Pancreas (tissue), 10 donors: ENCODE data around the gene EFCAB6. TPM values are rescaled to one million over a fixed set of nuclear protein-coding genes. Genes with fewer than 3 reads are reported as not detected.
"Not testable (repeated sequence)": the region's sequence is repeated elsewhere in the genome, so short reads cannot be mapped to it uniquely, and the experiment has no call there.

Experiments
- ATAC-seq, 4 donors: fragments of 200-7000 bp; cut with Tn5 transposase; one replicate each; pipeline versions ENCODE4 v1.8.0 to v1.9.1; 2020; ENCODE audit warnings: mild to moderate bottlenecking in 4 of 4, moderate library complexity in 4 of 4
- DNase-seq, 6 donors: peaks; one replicate each; pipeline ENCODE4 v3.0.0-alpha.2; 2020
- FAIRE-seq: peaks from 2 replicates; lab custom pipeline; 2012; peaks lifted over from hg19 to GRCh38; lab: Jason Lieb, UNC
- H3K27ac ChIP-seq, 4 donors: fragments of 200-600 bp; sonication (generic); 1 replicate in 3 of 4; 2 replicates in 1 of 4; pipeline versions ENCODE4 v1.5.0 to v1.8.0; 2020
- H3K27me3 ChIP-seq, 4 donors: fragments of 200-600 bp; one replicate each; pipeline ENCODE4 v1.8.0; 2021
- H3K36me3 ChIP-seq, 3 donors: fragments of 200-600 bp; sonication (generic) in 1 of 3; one replicate each; pipeline versions ENCODE4 v1.5.0 to v1.8.0; 2020 to 2021
- H3K4me1 ChIP-seq, 3 donors: fragments of 200-600 bp; one replicate each; pipeline ENCODE4 v1.8.0; 2021
- H3K4me3 ChIP-seq, 4 donors: fragments of 200-600 bp; sonication (generic) in 2 of 4; one replicate each; pipeline versions ENCODE4 v1.5.0 to v1.8.0; 2020 to 2021
- H3K9me3 ChIP-seq, 4 donors: fragments of 200-600 bp; one replicate each; pipeline ENCODE4 v1.8.0; 2021
- CTCF ChIP-seq, 4 donors: fragments of 200-600 bp; sonication (generic) in 3 of 4; IDR thresholded peaks; one replicate each; pipeline versions ENCODE4 v1.5.0 to v1.8.0; 2021; ENCODE audit warnings: antibody characterized with exemption in 4 of 4
- WGBS, 2 donors: extraction: QIAGEN DNeasy Blood & Tissue Kit; methylation state at CpG; one replicate each; pipeline ENCODE4 v1.1.7; 2013; 5-methylcytosine and 5-hydroxymethylcytosine counted together
- intact Hi-C, 3 donors: fragments of 100-400 bp; cut with DNase I; formaldehyde crosslinking; loops; one replicate each; pipeline versions ENCODE4 v1.11.1 to v1.14.2; 2022
- polyA plus RNA-seq, 2 donors: library from polyadenylated mRNA; stranded (reverse); fragments of 200-250 nt; gene quantifications; one replicate each; pipeline ENCODE4 v1.2.3, GENCODE V29; 2013
- total RNA-seq, 6 donors: library from RNA; stranded (reverse); fragmentation: NEBNext Ultra II Directional in 4 of 6; extraction: Animal tissue kit (Norgen Biotek cat#: 25700) in 4 of 6; gene quantifications; one replicate each; pipeline versions ENCODE4 v1.2.1 to v1.2.4, GENCODE V29; 2021 to 2023
- donor health status: healthy with polysubstance abuse.
- donor health status: DM: no; HTN: no; CAD: no; lungs with moderate emphysema.
- donor health status: DM: no; HTN: no; CAD: no.
- donor health status: control.
- donor health status: control.
- donor health status: Bipolar disorder and iron deficiency.
- donor health status: DM: yes; HTN: yes; CAD: no.
- donor health status: DM: no; HTN: no; CAD: no.
- donor health status: DM: no; HTN: no; CAD: no.
- donor health status: DM: yes; HTN: yes; CAD: no.

The EFCAB6 gene
- total and polyA plus RNA-seq, 8 donors: 1.6 to 3.4 (median 2.2) TPM

DNA sequence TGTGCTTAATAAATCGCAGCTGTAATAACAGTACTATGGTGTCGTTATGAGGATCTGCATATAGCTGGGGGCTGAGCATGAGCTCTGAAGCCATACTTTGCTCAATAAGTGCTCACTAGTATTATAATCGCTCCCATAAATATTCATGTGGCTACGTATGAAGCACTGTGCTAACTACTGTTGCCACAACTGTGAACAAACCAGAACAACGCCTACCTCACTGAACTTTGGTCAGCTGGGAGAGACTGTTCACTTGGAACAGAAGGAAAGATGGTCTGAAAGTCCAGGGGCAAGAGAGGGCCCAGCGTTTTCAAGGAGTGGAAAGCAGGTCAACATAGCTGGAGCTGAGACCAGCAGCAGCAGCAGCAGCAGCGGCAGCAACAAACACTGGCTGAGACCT, 141.6 kb downstream of the EFCAB6 start:
- FAIRE-seq: no peak
- H3K27ac ChIP-seq: no peak overlapping the region
- intact Hi-C loops: no loop called here
- no peak for ATAC-seq
- no peaks in the 10 kb centered on the region for H3K36me3 ChIP-seq
- no peaks in the 10 kb centered on the region for H3K4me1 ChIP-seq
- no peak for DNase-seq
- H3K4me3 ChIP-seq: no peak overlapping the region
- TF ChIP-seq CTCF (IDR thresholded peaks at IDR 0.05): no peak
- no peaks in the 10 kb centered on the region for H3K9me3 ChIP-seq
- WGBS, 2 donors: 86 to 88% methylated on average over 7 of the region's 7 CpGs
- H3K27me3 ChIP-seq: no peaks in the 10 kb centered on the region

GRCh38 chr22:43669190-43669589, 142.9 kb downstream of the EFCAB6 start:
- H3K9me3 ChIP-seq: no peaks in the 10 kb centered on the region
- ATAC-seq: no peak
- no peak for FAIRE-seq
- no peak overlapping the region for H3K27ac ChIP-seq
- no peaks in the 10 kb centered on the region for H3K36me3 ChIP-seq
- no peak overlapping the region for H3K4me3 ChIP-seq
- H3K27me3 ChIP-seq: no peaks in the 10 kb centered on the region
- TF ChIP-seq CTCF (IDR thresholded peaks at IDR 0.05): no peak
- H3K4me1 ChIP-seq: no peaks in the 10 kb centered on the region
- intact Hi-C loops: no loop called here
- DNase-seq: no peak
- 59 to 94% methylated on average over 1 of the region's 1 CpG for WGBS, 2 donors

- Histone ChIP-seq H3K4me3 (no peak overlapping the region), H3K4me1 (no peaks in the 10 kb centered on the region), H3K27ac (no peak overlapping the region), H3K27me3 (no peaks in the 10 kb centered on the region), H3K9me3 (no peaks in the 10 kb centered on the region), H3K36me3 (no peaks in the 10 kb centered on the region)
- TF ChIP-seq CTCF (IDR thresholded peaks at IDR 0.05): no peak
- intact Hi-C loops: no loop called here
- DNase-seq: no peak
- FAIRE-seq: no peak
- ATAC-seq: no peak
- 92 to 96% methylated on average over 8 of the region's 8 CpGs for WGBS, 2 donors
These were observed 144.4 kb downstream of the EFCAB6 start for GRCh38 chr22:43667656-43668055.

GRCh38 chr22:43666457-43666856, 145.6 kb downstream of the EFCAB6 start:
- DNase-seq: no peak
- no peak for FAIRE-seq
- Histone ChIP-seq H3K4me3 (no peak overlapping the region), H3K27me3 (no peaks in the 10 kb centered on the region), H3K4me1 (no peaks in the 10 kb centered on the region), H3K36me3 (no peaks in the 10 kb centered on the region), H3K27ac (no peak overlapping the region), H3K9me3 (no peaks in the 10 kb centered on the region)
- no peak for ATAC-seq
- WGBS, 2 donors: 91 to 93% methylated on average over 5 of the region's 5 CpGs
- intact Hi-C loops: no loop called here
- TF ChIP-seq CTCF (IDR thresholded peaks at IDR 0.05): no peak

DNA sequence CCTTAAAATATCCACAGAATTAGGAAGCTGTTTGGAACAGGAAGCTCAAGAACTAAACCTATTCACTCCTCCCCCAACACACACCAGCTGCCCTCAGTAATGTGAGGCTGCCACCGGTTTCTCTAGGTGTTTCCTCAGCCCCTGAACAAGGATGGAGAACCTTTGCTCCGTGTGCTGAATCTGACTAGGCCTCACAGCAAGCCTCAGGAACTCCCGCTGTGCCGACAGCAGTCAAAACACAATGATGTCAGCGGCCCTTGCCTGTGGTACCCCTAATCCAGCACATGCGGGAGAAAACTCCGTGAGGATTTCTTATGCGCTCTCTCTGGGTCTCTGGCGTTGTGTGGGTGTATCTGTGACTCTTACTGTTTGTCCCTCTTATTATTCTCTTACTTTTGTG, 153.3 kb downstream of the EFCAB6 start:
- no peak for TF ChIP-seq CTCF (IDR thresholded peaks at IDR 0.05)
- no peak for FAIRE-seq
- 66 to 73% methylated on average over 9 of the region's 9 CpGs for WGBS, 2 donors

DNA sequence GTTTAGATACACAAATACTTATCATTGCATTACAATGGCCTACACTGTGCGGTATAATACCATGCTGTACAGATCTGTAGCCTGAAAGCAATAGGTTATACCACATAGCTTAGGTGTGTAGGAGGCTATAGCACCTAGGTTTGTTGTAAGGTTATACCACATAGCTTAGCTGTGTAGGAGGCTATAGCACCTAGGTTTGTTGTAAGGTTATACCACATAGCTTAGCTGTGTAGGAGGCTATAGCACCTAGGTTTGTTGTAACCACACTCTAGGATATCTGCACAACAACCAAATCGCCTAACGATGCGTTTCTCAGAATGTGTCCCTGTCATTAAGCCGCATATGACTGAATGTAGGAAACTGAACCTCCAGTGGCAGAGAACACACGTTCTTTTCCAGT, 155.5 kb downstream of the EFCAB6 start:
- H3K9me3 ChIP-seq, FAIRE-seq, H3K4me3 ChIP-seq, H3K36me3 ChIP-seq, H3K27me3 ChIP-seq, H3K4me1 ChIP-seq, H3K27ac ChIP-seq, DNase-seq, ATAC-seq, intact Hi-C loops: not testable (repeated sequence)
- WGBS, 2 donors: 91 to 95% methylated on average over 6 of the region's 6 CpGs

More for the DNA sequence above, 153.3 kb downstream of the EFCAB6 start:
- no peaks in the 10 kb centered on the region for H3K36me3 ChIP-seq
- no peak overlapping the region for H3K27ac ChIP-seq
- no peaks in the 10 kb centered on the region for H3K4me1 ChIP-seq
- H3K4me3 ChIP-seq: no peak overlapping the region
- intact Hi-C loops: no loop called here
- ATAC-seq (no peak), DNase-seq (no peak)
- H3K9me3 ChIP-seq: no peaks in the 10 kb centered on the region
- H3K27me3 ChIP-seq: no peaks in the 10 kb centered on the region
